Umbilical cord (tissue), 2 donors: ENCODE measurements around the gene CDK16. TPM values are rescaled to one million over a fixed set of nuclear protein-coding genes. Genes with fewer than 3 reads are reported as not detected.

Source experiments
- DNase-seq: peaks from one replicate; pipeline ENCODE4 v3.0.0-alpha.2; 2015; ENCODE audit warnings: low spot score
- total RNA-seq: library from RNA; depleted of rRNA; stranded (reverse); fragments of >200 nt; gene quantifications from one replicate; pipeline ENCODE4 v1.2.3, GENCODE V29; 2014; ENCODE audit warnings: low replicate concordance; ENCODE audit not compliant: insufficient read depth

CDK16 gene
- total RNA-seq, 1 donor from 2014 or later = 36.4 TPM

- no peak for DNase-seq
These were observed 33.2 kb upstream of the CDK16 start for GRCh38 chrX:47185241-47185640.

DNA sequence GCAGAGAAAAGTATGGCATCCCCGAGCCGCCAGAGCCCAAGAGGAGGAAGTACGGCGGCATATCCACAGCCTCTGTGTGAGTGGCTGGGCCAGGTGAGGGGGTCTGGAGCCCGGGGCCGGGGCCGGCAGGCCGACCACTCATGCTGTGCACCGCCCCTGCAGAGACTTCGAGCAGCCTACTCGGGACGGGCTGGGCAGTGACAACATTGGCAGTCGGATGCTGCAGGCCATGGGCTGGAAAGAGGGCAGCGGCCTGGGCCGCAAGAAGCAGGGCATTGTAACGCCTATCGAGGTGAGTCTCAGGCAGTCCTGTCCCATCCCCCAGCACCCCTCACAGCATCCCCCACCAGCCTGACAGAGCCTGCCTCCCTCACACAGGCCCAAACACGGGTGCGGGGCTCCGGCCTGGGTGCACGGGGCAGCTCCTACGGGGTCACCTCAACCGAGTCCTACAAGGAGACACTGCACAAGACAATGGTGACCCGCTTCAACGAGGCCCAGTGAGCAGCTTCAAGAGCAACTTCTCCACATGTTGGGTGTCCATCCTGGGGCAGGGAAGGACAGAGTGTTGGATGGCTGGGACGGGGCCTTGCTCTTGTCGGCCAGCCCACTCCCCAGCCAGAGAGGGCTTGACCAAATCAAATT is 32.3 kb upstream of the CDK16 start:
- DNase-seq = no peak

DNA sequence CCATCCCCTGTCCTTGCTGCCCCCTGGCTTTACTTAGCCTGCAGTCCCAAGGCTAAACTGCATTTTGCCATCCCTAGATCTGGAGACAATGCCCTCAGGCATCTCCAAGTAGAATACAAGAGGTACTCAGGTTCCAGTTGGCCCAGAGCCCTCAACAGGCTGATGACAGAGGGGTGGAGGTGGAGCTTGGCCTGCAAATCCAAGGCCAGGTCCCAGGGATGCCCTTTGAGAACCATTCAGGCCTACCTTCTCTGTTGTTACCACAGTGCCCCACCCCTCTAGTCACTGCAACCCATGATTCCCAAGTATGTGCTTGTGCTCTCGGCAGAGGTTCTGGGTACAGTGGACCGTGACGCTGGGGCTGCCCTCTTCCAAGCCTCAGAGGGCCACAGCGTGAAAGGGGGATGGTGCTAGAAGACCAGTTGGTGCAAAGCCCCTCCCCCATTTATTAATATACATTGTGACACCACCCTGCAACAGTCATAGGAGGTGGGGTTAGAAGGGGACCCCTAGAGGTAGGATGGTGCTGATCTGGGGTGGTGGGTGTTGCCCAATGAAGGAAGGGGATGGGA is 31.3 kb upstream of the CDK16 start:
- DNase-seq = no peak

- DNase-seq = no peak
These were observed 28.6 kb upstream of the CDK16 start for GRCh38 chrX:47189906-47190305.

DNA sequence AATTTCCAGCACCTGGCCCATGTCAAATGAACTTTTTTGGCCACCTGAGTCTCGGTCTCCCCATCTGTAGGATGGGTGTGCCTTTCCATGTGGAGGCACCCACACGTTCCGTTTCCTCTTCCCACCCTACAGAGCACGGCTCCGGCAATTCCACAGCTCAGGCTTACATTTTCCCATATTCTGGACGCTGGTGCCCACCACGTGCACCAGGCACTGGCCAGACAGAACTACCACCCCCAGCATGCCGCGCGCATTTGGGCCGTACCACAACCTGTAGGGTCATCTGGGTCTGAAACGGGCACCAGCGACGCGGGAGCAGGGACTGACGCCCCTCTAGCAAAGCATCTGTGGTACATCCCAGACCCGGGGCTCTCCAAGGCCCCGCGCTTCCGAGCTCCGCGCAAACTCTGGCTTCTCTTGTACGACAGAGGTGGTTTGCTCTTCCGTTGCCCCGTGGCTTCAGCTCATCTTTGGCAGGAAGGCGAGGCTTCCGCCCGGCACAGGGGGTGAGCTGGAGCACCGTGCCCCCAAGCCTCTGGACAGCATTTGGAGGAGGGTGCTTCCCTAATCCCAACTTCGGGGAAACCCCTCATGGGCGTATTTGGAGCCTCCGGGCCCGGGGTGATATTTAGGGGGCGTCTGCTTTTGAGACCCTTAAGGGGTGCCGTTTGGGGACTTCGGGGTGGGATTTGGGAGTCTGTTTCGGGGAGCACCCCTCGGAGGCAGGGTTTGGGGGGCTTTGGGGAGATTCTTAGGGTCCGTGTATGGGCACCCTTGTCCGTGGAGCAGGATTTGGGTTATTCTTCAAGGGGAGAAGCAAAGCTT is 27.8 kb upstream of the CDK16 start:
- DNase-seq = peak; percentile 90

DNA sequence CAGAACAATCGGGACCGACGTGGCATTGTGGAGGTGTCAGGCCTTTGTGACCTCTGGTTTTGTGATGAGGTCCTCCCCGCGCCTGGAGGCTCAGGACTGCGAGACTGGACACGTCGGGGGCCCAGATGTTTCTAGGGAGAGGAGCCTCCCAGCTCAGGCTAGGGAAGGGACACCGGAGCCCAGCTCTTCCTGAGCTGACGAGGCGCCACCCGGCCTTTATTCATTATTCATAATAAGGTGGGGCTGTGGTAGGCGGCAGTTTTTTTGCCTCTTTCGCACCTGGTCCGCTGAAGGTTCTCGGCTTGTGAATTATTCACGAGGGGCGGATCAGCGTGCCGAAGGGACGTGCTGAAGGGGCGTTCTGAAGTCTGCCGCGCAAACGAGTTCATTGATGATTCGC is 27.1 kb upstream of the CDK16 start:
- DNase-seq = peak; percentile 19

GRCh38 chrX:47191806-47192401 is 26.6 kb upstream of the CDK16 start:
- no peak for DNase-seq

DNA sequence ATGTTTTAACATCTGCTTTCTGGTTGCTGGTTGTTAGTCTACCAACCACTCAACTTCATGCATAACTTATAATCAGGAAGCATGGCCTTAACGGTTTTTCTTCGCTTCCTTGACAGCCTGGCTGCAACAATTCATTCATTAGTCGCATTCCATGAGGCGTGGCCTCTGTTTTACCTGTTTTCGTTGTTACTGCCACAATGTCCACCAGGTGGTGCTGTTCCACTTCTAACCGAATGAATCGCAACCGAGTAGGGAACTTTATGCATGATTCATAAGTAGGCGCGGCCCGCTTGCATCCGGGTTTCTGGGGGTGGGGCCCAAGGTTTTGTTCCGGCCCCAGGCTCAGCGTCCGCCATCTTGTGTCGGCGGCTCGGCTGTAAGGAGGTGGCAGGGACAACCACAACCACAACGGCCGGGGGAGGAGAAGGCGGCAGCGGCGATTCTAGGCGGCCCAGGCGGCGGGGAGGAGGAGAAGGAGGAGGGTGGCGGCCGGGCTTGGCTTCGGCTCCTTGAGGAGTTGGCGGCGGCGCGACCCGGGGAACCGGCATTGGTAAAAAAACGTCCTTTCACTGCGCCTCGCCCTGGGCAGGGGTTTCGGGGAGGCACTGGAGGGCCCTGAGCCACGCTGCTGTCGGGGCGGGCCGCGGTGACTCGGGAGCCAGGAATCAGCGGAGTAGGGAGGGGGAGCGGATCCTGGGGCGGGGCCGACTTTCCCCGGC is 24.8 kb upstream of the CDK16 start, which contains the start of gene UBA1:
TSS of gene UBA1 (plus strand) at position 355 of the 719 bp plus-strand sequence. CDS start 4,974 bp downstream, outside the sequence.
- DNase-seq = peak; percentile 94

DNA sequence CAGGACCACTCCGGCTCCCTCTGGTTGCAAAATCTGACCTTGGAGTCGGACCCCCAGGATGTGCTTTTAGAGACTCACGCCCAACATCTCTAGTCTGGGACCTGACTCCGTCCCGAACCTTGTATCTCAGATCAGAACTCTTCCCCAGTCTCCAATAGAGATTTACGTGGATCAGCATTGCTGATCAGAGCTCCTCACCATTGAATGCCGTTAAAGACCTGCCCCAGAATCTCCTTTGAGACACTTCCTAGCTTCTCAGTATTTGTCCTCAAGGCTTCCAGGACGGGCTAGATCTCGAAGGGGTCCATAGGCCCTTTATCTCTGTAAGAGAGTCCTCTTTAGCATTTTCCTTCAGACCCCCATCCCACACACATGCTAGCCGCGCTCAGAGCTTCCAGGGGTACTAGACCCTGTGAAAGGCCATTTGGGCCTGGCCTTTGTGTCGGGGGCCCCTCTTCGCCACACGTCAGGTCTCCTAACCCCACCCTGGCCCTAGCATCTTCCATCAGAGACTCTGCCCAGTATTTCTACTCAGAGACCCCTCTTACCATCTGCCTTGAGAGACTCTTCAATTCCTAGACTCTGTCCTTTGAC is 24.2 kb upstream of the CDK16 start:
- DNase-seq = no peak

- DNase-seq = no peak
These were observed 22.4 kb upstream of the CDK16 start for GRCh38 chrX:47196098-47196497.

DNA sequence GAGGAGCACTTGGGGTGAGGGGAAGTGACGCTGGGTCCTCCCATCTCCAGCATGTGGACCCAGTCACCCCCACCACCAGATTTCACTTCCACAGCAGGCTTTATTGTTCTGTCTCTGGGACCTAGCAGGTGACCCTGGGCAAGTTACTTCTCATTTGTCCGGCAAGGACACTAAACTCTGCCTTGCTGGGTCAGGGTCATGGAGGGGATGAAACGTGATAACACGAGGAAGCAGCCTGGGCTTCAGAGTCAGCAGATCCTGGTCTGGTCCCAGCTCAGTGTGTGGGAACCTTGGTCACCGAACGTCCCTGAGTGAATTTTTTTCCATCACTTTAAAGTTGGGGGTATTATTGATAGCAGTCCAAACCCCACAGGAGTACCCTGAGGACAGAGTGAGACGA is 21.0 kb upstream of the CDK16 start:
- DNase-seq = no peak

- no peak for DNase-seq
These were observed 20.3 kb upstream of the CDK16 start for GRCh38 chrX:47198026-47198686.

DNA sequence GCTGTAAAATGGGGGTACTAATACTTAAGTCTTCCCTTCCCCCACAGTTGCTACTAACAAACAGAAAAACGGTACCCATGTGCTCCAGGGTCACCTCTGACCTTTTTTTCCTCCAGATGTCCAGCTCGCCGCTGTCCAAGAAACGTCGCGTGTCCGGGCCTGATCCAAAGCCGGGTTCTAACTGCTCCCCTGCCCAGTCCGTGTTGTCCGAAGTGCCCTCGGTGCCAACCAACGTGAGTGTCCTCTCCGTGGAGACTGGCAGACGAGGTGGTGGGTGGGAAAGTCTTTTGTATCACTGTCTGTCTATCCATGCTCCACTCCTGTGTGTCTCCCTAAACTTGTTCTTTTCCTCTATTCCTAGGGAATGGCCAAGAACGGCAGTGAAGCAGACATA is 19.8 kb upstream of the CDK16 start:
- no peak for DNase-seq

DNA sequence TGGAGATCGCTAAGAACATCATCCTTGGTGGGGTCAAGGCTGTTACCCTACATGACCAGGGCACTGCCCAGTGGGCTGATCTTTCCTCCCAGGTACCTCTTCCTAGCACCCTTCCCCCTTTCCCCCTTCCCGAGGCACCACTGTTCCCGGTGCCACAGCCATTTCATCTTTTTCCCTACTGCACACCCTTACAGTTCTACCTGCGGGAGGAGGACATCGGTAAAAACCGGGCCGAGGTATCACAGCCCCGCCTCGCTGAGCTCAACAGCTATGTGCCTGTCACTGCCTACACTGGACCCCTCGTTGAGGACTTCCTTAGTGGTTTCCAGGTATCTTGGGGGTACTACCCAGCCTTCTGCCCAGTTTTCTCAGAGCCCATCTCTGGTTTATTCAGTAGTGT is 19.2 kb upstream of the CDK16 start:
- no peak for DNase-seq

DNA sequence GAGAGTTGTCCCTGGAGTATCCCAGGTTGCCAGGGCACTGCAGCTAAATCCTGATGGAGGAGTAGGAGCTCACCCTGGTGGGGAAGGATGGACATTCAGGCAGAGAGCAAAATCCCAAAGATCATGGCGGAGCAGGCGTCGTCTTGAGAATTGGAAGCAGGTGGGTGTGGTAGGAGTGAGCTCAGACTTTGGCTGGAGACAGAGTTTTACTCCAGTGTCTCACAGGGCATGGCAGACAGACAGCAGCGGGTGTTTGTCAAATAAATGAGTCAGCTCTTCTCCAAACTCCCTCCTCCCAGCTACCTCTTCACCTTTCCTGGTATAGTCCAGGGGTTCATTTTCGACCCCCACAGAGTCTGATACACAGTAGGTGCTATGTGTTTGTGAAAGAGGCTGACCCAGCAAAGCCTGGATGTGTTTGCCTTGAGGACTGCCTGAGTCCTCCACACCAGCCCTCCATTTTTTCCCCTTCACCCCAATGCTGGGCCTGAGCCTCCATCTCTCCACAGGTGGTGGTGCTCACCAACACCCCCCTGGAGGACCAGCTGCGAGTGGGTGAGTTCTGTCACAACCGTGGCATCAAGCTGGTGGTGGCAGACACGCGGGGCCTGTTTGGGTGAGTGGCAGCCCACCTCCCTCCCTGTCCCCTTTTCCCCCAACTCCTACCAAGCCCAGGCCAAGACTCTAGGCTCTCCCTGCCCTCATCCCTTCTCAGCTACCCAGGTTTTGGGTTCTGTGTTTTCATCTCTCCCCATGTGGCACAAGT is 17.9 kb upstream of the CDK16 start:
- peak; percentile 45 for DNase-seq

DNA sequence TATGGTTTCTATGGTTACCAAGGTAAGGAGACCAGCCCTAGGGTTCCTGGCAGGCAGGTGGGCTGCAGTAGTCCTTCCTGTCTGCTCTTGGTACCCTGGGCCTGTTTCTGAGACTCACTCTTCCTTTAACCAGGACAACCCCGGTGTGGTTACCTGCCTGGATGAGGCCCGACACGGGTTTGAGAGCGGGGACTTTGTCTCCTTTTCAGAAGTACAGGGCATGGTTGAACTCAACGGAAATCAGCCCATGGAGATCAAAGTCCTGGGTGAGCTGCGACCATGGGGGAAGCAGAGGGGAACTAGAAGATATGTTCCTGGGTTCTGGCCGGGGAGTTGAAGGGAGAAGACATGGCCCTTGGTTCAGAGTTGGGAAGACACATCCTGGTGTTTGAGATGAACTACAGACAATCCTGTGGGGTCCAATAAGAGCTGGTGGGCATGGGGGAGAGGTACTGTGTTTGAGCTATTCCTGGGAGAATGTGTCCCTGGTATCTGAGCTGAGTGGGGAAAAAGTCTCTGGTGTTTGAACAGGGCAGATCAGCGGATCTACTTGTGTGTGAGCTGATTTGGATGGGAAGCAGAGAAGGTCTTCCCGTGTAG is 17.0 kb upstream of the CDK16 start:
- DNase-seq = no peak

GRCh38 chrX:47202316-47202715 is 16.2 kb upstream of the CDK16 start:
- DNase-seq = no peak

DNA sequence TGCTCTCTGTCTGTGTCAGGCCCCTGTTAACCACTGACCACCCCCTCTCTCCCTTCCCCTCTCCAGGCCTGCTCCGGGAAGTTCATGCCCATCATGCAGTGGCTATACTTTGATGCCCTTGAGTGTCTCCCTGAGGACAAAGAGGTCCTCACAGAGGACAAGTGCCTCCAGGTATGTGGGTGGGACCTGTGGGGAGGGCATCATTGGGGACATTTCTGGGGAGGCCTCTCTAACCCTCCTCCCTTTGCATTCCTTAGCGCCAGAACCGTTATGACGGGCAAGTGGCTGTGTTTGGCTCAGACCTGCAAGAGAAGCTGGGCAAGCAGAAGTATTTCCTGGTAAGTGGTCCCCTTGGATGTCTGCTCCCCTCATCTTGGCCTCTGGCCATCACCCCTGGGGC is 15.6 kb upstream of the CDK16 start:
- no peak for DNase-seq

- DNase-seq = no peak
These were observed 13.5 kb upstream of the CDK16 start for GRCh38 chrX:47204970-47205369.

DNA sequence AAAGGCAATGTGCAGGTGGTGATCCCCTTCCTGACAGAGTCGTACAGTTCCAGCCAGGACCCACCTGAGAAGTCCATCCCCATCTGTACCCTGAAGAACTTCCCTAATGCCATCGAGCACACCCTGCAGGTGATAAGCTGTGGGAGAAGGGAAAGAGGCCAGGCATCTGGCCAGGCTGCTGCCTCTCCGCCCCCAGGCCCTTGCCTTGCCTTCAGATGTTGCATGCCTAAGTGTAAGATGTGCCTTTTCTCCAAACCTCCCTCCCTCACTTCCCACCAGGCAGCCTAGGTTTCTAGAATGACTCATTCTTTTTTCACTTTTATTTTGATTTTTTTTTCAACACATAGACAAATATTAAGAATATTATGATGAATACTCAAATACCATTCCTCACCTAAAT is 12.2 kb upstream of the CDK16 start:
- DNase-seq = no peak
